OCI-LY7 (cell line): ENCODE results near the gene DVL1. TPM values are rescaled to one million over a fixed set of nuclear protein-coding genes. Genes with fewer than 3 reads are reported as not detected.

ENCODE experiments used
- BruUV-seq: library from RNA; stranded (reverse); fragments of 400-500 nt; replicated peaks from 2 replicates; lab custom pipeline; 2021; lab: Mats Ljungman, UMichigan
- CTCF ChIA-PET: fragments of 300-600 bp; sonication (Branson Sonifier 250); formaldehyde crosslinking; loops from one replicate; lab custom pipeline; 2022; ENCODE audit warnings: antibody characterized with exemption; ENCODE audit not compliant: unreplicated experiment; lab: Charles Lee
- POLR2A ChIA-PET: fragments of 300-600 bp; sonication (Branson Sonifier 250); formaldehyde crosslinking; loops from one replicate; lab custom pipeline; 2022; ENCODE audit warnings: antibody characterized with exemption; lab: Charles Lee
- DNase-seq: peaks from one replicate; pipeline ENCODE4 v3.0.0-alpha.2; 2015; ENCODE audit warnings: low spot score
- H2AFZ ChIP-seq: fragments of 200-600 bp; sonication (generic), shearing (Covaris generic); 2 replicates; pipeline ENCODE4 v1.6.1; 2014; ENCODE audit warnings: mild to moderate bottlenecking, antibody characterized with exemption, low read length, moderate library complexity
- H3K27ac ChIP-seq: fragments of 200-600 bp; sonication (generic); 2 replicates; pipeline ENCODE4 v1.5.1; 2014; ENCODE audit warnings: mixed run types, low read depth, mild to moderate bottlenecking, moderate library complexity, low read length, inconsistent platforms; ENCODE audit not compliant: poor library complexity, severe bottlenecking
- H3K36me3 ChIP-seq: fragments of 200-600 bp; sonication (generic); 2 replicates; pipeline ENCODE4 v1.6.1; 2014; ENCODE audit warnings: mild to moderate bottlenecking, antibody characterized with exemption, low read length, moderate library complexity, mixed read lengths; ENCODE audit not compliant: insufficient read depth
- H3K4me1 ChIP-seq: fragments of 200-600 bp; sonication (generic); 2 replicates; pipeline ENCODE4 v1.5.1; 2014; ENCODE audit warnings: mild to moderate bottlenecking, low read length; ENCODE audit not compliant: insufficient read depth, poor library complexity, severe bottlenecking
- H3K4me2 ChIP-seq: fragments of 200-600 bp; sonication (generic); 2 replicates; pipeline ENCODE4 v1.6.1; 2014; ENCODE audit warnings: mild to moderate bottlenecking, low read length
- H3K4me3 ChIP-seq: fragments of 200-600 bp; sonication (generic); 2 replicates; pipeline ENCODE4 v1.5.1; 2014; ENCODE audit warnings: mild to moderate bottlenecking, low read depth, low read length; ENCODE audit not compliant: poor library complexity, severe bottlenecking
- H3K79me2 ChIP-seq: fragments of 200-600 bp; sonication (generic); 2 replicates; pipeline ENCODE4 v1.6.1; 2016; ENCODE audit warnings: low read depth, mild to moderate bottlenecking, low read length, moderate library complexity, mixed read lengths; ENCODE audit not compliant: insufficient read depth
- H3K9me2 ChIP-seq: fragments of 200-600 bp; sonication (generic); 2 replicates; pipeline ENCODE4 v1.6.1; 2016; ENCODE audit warnings: mild to moderate bottlenecking, low read length, mixed read lengths; ENCODE audit not compliant: insufficient read depth
- H3K9me3 ChIP-seq: fragments of 200-600 bp; sonication (generic); 2 replicates; pipeline ENCODE4 v1.6.1; 2014; ENCODE audit warnings: mild to moderate bottlenecking, mixed run types, low read length, mixed read lengths
- H4K20me1 ChIP-seq: fragments of 200-600 bp; sonication (generic); 2 replicates; pipeline ENCODE4 v1.6.1; 2014; ENCODE audit warnings: mild to moderate bottlenecking, antibody characterized with exemption, low read length, moderate library complexity, mixed read lengths; ENCODE audit not compliant: insufficient read depth
- EZH2phosphoT487 ChIP-seq: fragments of 200-600 bp; sonication (generic); IDR thresholded peaks from 2 replicates; pipeline ENCODE4 v1.6.1; 2018; ENCODE audit warnings: low read depth, borderline replicate concordance, mild to moderate bottlenecking, mixed run types, antibody characterized with exemption, low read length, moderate library complexity, mixed read lengths
- intact Hi-C: fragments of 100-400 bp; cut with micrococcal nuclease; formaldehyde crosslinking; loops from one replicate; pipeline ENCODE4 v1.10.0; 2022; ENCODE audit not compliant: unreplicated experiment
- total RNA-seq, 2 experiments: library from RNA; depleted of rRNA in 1 of 2; stranded (reverse); fragments of >200 nt in 1 of 2; shearing (Covaris generic) in 1 of 2; gene quantifications; 2 replicates each; pipeline ENCODE4 v1.2.3, GENCODE V29; 2014 to 2022
- TF ChIP-seq, protein P1 (sequence below): fragments of 200-600 bp; sonication (generic); conservative IDR thresholded peaks from 2 replicates; pipeline ENCODE4 v1.5.1; 2014; ENCODE audit warnings: mild to moderate bottlenecking, antibody characterized with exemption, low read length, moderate library complexity, mixed read lengths

The DVL1 gene
- total RNA-seq, 2 experiments from 2014 or later: 27.8 to 47.1 TPM

DNA sequence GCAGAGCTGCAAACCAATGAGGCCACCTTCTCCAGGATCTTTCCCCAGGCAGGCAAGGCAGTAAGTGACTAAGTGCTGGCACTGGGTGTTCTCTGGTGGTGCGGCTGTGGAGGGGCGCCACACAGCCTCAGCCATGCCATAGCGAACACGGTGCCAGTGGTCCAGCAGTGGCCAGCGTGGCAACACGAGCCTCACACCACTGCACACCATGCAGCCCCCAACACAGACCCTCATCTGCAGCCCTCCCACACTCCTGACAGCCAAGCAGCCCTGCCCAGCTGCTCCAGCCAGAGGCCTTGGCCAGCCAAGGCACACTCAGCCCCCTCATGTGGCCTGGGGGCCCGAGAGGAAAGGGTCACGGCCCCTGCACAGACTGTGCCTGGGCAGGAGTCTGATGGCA lies 27.7 kb downstream of the DVL1 start:
- ChIA-PET CTCF (no interaction called here), POLR2A (no interaction called here)
- no peak overlapping the region for H3K4me2 ChIP-seq
- H3K4me1 ChIP-seq: peaks cover 21% of the 10 kb centered on the region
- no peak overlapping the region for H3K27ac ChIP-seq
- no peaks in the 10 kb centered on the region for H3K9me2 ChIP-seq
- intact Hi-C loops: no loop called here
- peaks cover 3% of the 10 kb centered on the region; the same call in 1 of the 2 replicates for H4K20me1 ChIP-seq
- peaks cover 56% of the 10 kb centered on the region for H3K36me3 ChIP-seq
- BruUV-seq: no TSS peak
- H3K79me2 ChIP-seq: peaks cover 43% of the 10 kb centered on the region
- no peak for TF ChIP-seq EZH2phosphoT487
- TF ChIP-seq, protein P1, sequence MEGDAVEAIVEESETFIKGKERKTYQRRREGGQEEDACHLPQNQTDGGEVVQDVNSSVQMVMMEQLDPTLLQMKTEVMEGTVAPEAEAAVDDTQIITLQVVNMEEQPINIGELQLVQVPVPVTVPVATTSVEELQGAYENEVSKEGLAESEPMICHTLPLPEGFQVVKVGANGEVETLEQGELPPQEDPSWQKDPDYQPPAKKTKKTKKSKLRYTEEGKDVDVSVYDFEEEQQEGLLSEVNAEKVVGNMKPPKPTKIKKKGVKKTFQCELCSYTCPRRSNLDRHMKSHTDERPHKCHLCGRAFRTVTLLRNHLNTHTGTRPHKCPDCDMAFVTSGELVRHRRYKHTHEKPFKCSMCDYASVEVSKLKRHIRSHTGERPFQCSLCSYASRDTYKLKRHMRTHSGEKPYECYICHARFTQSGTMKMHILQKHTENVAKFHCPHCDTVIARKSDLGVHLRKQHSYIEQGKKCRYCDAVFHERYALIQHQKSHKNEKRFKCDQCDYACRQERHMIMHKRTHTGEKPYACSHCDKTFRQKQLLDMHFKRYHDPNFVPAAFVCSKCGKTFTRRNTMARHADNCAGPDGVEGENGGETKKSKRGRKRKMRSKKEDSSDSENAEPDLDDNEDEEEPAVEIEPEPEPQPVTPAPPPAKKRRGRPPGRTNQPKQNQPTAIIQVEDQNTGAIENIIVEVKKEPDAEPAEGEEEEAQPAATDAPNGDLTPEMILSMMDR: no peak
- H2AFZ ChIP-seq: no peak overlapping the region
- no peak overlapping the region for H3K4me3 ChIP-seq
- H3K9me3 ChIP-seq: no peaks in the 10 kb centered on the region
- DNase-seq: no peak

GRCh38 chr1:1320666-1321448 lies 28.4 kb downstream of the DVL1 start:
- no peak overlapping the region for H2AFZ ChIP-seq
- ChIA-PET CTCF (no interaction called here), POLR2A (no interaction called here)
- no peak overlapping the region for H3K4me3 ChIP-seq
- DNase-seq: no peak
- H3K4me2 ChIP-seq: no peak overlapping the region
- no peaks in the 10 kb centered on the region for H3K9me2 ChIP-seq
- peaks cover 43% of the 10 kb centered on the region for H3K79me2 ChIP-seq
- no TSS peak for BruUV-seq
- intact Hi-C loops: no loop called here
- H3K36me3 ChIP-seq: peaks cover 60% of the 10 kb centered on the region
- H3K9me3 ChIP-seq: no peaks in the 10 kb centered on the region
- TF ChIP-seq, protein P1: no peak
- no peak for TF ChIP-seq EZH2phosphoT487
- H3K27ac ChIP-seq: no peak overlapping the region
- H3K4me1 ChIP-seq: peaks cover 15% of the 10 kb centered on the region
- peaks cover 3% of the 10 kb centered on the region; the same call in 1 of the 2 replicates for H4K20me1 ChIP-seq

- ChIA-PET CTCF (no interaction called here), POLR2A (no interaction called here)
- DNase-seq: no peak
- H3K27ac ChIP-seq: no peak overlapping the region
- H3K79me2 ChIP-seq: peaks cover 33% of the 10 kb centered on the region
- TF ChIP-seq, protein P1: no peak
- no peak for TF ChIP-seq EZH2phosphoT487
- no TSS peak for BruUV-seq
- no peak overlapping the region for H2AFZ ChIP-seq
- H3K9me2 ChIP-seq: no peaks in the 10 kb centered on the region
- H3K4me2 ChIP-seq: no peak overlapping the region
- no peaks in the 10 kb centered on the region for H3K9me3 ChIP-seq
- no peak overlapping the region for H3K4me3 ChIP-seq
- intact Hi-C loops: no loop called here
- peaks cover 70% of the 10 kb centered on the region for H3K36me3 ChIP-seq
- peaks cover 3% of the 10 kb centered on the region; the same call in 1 of the 2 replicates for H4K20me1 ChIP-seq
- H3K4me1 ChIP-seq: peaks cover 10% of the 10 kb centered on the region
Observed at GRCh38 chr1:1319646-1319941, 29.6 kb downstream of the DVL1 start.
